ENCODE data around the gene TNK2. TPM values are rescaled to one million over a fixed set of nuclear protein-coding genes. Genes with fewer than 3 reads are reported as not detected.
"Not testable (repeated sequence)": the region's sequence is repeated elsewhere in the genome, so short reads cannot be mapped to it uniquely, and the experiment has no call there.

Gene TNK2
- total RNA-seq, 1 donor from 2014 or later, result 46.2 TPM

DNA sequence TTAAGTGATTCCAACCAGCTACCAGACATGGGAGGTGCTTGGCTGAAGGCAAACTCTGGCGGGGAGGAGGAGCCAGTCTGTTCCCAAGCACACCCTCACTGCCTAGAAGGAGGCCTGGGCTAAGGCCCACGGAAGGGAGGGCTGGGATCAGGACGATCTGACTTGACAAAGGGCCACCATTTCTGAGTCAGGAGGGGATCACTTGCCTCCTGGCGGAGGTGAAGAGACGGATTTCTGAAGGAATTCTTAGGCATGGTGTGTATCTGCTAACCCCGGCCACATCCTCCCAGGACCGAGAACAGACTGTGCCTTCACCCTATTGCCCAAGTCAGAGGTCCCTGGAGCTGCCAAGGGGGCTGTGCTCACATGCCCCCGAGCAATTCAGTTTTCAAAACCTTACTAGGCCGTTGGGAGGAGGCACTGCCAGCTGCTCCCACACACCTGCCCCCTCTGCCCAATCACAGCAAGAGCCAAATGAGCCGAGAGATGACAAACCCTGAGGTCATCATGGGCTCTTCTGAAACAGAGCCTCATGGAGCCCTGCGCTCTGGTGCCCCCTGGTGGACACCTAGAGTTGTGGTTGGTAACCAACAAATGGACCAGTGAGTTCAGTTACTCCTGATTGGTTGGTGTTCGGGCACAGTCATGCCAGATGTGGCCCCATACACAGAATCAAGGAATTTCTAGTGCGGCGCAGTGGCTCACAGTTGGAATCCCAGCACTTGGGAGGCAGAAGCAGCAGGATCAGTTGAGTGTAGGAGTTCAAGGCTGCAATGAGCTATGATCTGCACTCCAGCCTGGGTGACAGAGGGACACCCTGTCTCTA lies 6.5 kb upstream of the TNK2 start:
- Mint-ChIP-seq H3K27me3 (ENCODE audit: unreplicated experiment) (peaks cover 1% of the 10 kb centered on the region), H3K4me1 (ENCODE audit: low read depth, unreplicated experiment) (peaks cover 7% of the 10 kb centered on the region), H3K27ac (ENCODE audit: unreplicated experiment) (peak overlapping the region; percentile 91), H3K4me3 (ENCODE audit: unreplicated experiment) (peak overlapping the region; percentile 59), H3K9me3 (ENCODE audit: unreplicated experiment) (peaks cover 5% of the 10 kb centered on the region), H3K36me3 (ENCODE audit: unreplicated experiment) (no peaks in the 10 kb centered on the region)
- peak; percentile 95 for DNase-seq
- TF ChIP-seq, protein P1, sequence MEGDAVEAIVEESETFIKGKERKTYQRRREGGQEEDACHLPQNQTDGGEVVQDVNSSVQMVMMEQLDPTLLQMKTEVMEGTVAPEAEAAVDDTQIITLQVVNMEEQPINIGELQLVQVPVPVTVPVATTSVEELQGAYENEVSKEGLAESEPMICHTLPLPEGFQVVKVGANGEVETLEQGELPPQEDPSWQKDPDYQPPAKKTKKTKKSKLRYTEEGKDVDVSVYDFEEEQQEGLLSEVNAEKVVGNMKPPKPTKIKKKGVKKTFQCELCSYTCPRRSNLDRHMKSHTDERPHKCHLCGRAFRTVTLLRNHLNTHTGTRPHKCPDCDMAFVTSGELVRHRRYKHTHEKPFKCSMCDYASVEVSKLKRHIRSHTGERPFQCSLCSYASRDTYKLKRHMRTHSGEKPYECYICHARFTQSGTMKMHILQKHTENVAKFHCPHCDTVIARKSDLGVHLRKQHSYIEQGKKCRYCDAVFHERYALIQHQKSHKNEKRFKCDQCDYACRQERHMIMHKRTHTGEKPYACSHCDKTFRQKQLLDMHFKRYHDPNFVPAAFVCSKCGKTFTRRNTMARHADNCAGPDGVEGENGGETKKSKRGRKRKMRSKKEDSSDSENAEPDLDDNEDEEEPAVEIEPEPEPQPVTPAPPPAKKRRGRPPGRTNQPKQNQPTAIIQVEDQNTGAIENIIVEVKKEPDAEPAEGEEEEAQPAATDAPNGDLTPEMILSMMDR (IDR thresholded peaks at IDR 0.05; ENCODE audit: partially characterized antibody, unreplicated experiment), result peak; percentile 99

DNA sequence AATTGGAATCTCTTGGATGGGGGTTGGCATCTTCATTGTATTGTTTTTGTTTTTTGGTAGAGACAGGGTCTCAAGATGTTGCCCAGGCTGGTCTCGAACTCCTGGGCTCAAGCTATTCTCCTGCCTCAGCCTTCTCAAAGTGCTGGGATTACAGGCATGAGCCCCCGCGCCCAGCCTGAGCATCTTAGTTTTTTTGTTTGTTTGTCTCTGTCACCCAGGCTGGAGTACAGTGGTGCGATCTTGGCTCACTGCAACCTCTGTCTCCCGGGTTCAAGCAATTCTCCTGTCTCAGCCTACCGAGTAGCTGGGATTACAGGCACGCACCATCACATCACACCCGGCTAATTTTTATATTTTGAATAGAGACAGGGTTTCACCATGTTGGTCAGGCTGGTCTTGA lies 5.8 kb upstream of the TNK2 start:
- DNase-seq; H3K27me3 Mint-ChIP-seq (ENCODE audit: unreplicated experiment); H3K9me3 Mint-ChIP-seq (ENCODE audit: unreplicated experiment); H3K4me1 Mint-ChIP-seq (ENCODE audit: low read depth, unreplicated experiment); H3K36me3 Mint-ChIP-seq (ENCODE audit: unreplicated experiment); H3K4me3 Mint-ChIP-seq (ENCODE audit: unreplicated experiment): not testable (repeated sequence)
- H3K27ac Mint-ChIP-seq (ENCODE audit: unreplicated experiment), result peak overlapping the region; percentile 91

DNA sequence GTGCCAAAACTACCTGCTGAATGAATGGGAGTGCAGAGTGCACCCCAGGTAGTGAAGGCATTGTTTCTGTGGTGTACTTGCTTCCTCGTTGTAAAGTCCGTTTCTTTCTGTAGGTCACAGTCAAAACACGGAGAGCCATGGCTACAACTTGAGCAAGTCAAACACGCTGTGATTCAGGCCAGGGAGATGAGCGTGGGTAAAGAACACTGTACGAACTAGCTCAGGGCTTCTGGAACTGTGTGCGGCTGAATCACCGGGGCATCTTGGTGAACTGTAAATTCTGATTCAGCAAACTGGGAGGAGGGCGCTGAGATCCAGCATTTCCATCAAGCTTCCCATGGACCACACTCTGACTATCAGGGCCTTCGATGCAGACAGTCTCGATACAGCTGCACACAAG lies 5.0 kb upstream of the TNK2 start:
- H3K9me3 Mint-ChIP-seq (ENCODE audit: unreplicated experiment), result peaks cover 6% of the 10 kb centered on the region
- H3K4me3 Mint-ChIP-seq (ENCODE audit: unreplicated experiment), result no peak overlapping the region
- DNase-seq, result no peak
- H3K36me3 Mint-ChIP-seq (ENCODE audit: unreplicated experiment), result no peaks in the 10 kb centered on the region
- H3K27me3 Mint-ChIP-seq (ENCODE audit: unreplicated experiment), result peaks cover 1% of the 10 kb centered on the region
- TF ChIP-seq, protein P1 (IDR thresholded peaks at IDR 0.05; ENCODE audit: partially characterized antibody, unreplicated experiment), result no peak
- peaks cover 7% of the 10 kb centered on the region for H3K4me1 Mint-ChIP-seq (ENCODE audit: low read depth, unreplicated experiment)
- no peak overlapping the region for H3K27ac Mint-ChIP-seq (ENCODE audit: unreplicated experiment)

DNA sequence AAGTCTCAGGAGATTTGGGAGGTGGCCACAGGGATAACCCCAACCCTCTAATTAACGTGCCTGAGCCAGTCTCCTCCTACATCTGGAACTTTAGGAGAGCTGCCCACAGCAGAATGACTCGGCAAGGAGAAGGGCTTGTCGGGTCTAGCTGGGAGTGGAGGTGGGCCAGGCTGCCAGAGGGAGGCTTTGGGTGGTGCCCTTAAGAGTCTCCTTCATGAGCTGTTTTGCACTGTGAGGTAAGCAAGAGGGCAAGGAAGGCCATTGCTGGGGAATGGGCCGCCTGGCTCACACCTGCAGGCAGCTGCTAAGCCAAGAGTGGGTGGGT lies 3.6 kb upstream of the TNK2 start:
- H3K27me3 Mint-ChIP-seq (ENCODE audit: unreplicated experiment), result peaks cover 1% of the 10 kb centered on the region
- H3K27ac Mint-ChIP-seq (ENCODE audit: unreplicated experiment), result no peak overlapping the region
- H3K4me1 Mint-ChIP-seq (ENCODE audit: low read depth, unreplicated experiment), result peaks cover 13% of the 10 kb centered on the region
- H3K36me3 Mint-ChIP-seq (ENCODE audit: unreplicated experiment), result no peaks in the 10 kb centered on the region
- H3K9me3 Mint-ChIP-seq (ENCODE audit: unreplicated experiment), result peaks cover 8% of the 10 kb centered on the region
- TF ChIP-seq, protein P1 (IDR thresholded peaks at IDR 0.05; ENCODE audit: partially characterized antibody, unreplicated experiment), result no peak
- DNase-seq, result no peak
- H3K4me3 Mint-ChIP-seq (ENCODE audit: unreplicated experiment), result no peak overlapping the region

DNA sequence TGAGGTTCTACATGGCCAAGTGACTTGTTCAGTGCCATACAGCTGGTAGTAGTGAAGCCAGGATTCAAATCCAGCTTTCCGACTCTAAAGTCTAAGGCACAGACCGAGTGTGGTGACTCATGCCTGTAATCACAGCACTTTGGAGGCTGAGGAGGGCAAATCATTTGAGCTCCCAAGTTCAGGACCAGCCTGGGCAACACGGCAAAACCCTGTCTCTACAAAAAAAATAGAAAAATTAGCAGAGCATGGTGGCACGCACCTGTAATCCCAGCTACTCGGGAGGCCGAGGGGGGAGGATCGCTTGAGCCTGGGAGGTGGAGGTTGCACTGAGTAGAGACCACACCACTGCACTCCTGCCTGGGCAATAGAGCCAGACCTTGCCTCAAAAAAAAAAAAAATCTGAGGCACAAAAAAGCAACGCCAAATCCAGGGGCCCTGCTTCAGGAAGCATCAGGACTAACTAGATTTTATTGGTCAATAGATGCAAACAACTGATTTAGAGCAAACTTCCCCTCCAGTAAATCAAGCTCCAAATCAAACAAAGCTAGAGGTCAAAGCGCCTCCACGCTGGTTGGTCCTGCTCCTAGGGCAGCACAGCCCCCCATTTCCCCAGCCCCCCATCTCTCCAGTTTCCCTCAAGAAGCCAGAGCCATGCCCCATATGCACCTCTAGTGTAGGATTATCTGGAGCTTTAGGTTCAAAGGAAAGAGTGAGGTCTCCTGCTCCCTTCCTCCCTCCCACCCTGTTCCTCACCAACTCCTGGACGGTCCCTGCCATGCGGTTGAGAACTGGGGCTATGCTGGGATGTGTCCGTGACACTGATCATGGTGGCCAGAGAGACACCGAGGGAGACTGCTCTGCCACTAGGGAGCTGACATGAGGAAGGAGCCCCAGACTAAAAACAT lies 2.9 kb upstream of the TNK2 start:
- H3K27me3 Mint-ChIP-seq (ENCODE audit: unreplicated experiment), result peaks cover 2% of the 10 kb centered on the region
- H3K27ac Mint-ChIP-seq (ENCODE audit: unreplicated experiment), result no peak overlapping the region
- peaks cover 18% of the 10 kb centered on the region for H3K4me1 Mint-ChIP-seq (ENCODE audit: low read depth, unreplicated experiment)
- peaks cover 6% of the 10 kb centered on the region for H3K9me3 Mint-ChIP-seq (ENCODE audit: unreplicated experiment)
- TF ChIP-seq, protein P1 (IDR thresholded peaks at IDR 0.05; ENCODE audit: partially characterized antibody, unreplicated experiment), result no peak
- no peaks in the 10 kb centered on the region for H3K36me3 Mint-ChIP-seq (ENCODE audit: unreplicated experiment)
- no peak overlapping the region for H3K4me3 Mint-ChIP-seq (ENCODE audit: unreplicated experiment)
- DNase-seq, result no peak
